GM10266 (cell line): ENCODE measurements around the gene GNG2.

Experiments
- DNase-seq: peaks from one replicate; pipeline ENCODE4 v3.0.0; 2012; ENCODE audit errors: extremely low spot score
- TF ChIP-seq, protein P1 (sequence below): IDR thresholded peaks from 2 replicates; pipeline ENCODE4 v1.5.1; 2012; ENCODE audit warnings: mild to moderate bottlenecking, low read depth; ENCODE audit not compliant: control insufficient read depth, insufficient read depth; ENCODE audit errors: missing control alignments

GNG2 gene

DNA sequence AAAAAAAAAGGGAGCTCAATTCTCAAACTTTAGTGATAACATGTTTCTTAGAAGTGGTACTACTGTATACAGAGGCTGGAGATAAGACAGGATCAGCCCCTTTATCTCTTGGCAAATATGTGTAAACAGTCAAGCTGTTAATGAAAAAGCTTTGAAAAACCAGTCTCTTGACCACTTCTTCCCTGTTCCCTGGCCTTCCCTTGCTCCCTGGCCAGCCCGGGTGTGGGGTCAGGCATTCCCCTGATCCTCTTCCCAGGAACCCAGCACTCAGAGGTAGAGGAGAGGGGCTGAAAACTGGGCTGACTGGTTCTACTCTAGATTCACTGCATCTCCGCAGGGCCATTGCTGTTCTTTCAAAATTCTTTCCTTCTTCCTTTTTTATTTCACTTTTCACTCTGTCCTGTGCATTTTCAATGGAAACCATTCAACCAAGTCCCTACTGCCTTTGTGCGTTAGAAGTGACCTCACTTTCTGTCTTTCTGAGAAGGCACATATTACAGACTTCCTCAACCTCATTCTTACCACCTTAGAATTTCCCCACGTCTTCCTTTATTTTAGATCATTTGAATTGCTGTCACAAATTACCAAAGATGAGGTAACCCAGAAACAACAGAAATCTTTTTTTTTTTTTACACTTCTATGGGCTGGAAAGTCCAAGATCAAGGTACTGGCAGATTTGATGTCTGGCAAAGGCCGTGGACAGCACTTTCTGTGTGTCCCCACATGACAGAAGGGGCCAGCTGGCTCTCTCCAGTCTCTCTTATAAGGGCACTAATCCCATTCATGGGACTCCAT lies 5.7 kb downstream of the GNG2 start:
- peak; percentile 32 for DNase-seq
- TF ChIP-seq, protein P1, sequence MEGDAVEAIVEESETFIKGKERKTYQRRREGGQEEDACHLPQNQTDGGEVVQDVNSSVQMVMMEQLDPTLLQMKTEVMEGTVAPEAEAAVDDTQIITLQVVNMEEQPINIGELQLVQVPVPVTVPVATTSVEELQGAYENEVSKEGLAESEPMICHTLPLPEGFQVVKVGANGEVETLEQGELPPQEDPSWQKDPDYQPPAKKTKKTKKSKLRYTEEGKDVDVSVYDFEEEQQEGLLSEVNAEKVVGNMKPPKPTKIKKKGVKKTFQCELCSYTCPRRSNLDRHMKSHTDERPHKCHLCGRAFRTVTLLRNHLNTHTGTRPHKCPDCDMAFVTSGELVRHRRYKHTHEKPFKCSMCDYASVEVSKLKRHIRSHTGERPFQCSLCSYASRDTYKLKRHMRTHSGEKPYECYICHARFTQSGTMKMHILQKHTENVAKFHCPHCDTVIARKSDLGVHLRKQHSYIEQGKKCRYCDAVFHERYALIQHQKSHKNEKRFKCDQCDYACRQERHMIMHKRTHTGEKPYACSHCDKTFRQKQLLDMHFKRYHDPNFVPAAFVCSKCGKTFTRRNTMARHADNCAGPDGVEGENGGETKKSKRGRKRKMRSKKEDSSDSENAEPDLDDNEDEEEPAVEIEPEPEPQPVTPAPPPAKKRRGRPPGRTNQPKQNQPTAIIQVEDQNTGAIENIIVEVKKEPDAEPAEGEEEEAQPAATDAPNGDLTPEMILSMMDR, result no peak

DNA sequence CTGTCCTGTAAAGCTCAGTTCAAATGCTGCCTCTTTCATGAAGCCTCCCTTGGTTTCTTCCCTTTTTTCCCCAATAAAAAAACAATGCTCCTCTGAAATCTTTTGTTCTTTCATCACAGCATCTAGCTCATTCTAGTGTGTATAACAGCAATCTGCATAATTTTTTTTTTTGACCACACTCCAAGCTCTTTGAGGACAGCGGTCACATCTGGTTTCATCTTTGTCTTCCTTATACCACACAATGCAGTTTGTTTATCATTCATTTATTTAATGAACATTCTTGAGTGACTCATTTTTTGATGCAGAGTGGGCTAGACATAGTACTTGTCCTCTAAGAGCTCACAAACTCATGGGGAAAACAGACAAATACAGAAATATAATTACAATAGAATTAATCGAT lies 7.3 kb downstream of the GNG2 start:
- DNase-seq, result no peak
- TF ChIP-seq, protein P1, result no peak

DNA sequence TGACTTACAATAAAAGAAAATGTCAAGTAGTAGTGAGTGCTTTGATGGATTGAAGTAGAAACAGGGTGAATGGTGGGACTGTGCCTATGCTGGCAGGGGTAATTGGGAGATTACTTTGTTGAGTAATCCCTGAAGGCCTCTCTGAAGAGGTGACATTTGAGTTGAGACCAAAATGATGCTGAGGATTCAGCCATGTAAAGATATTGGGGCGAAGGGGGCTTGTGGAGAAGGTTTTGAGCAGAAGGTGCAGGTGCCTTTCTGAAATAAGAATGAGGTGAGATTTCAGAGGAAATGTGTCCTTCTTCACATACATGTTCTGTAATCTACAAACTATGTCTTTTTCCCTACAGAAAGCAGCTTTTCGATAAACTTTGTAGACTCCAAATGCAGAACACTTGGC lies 8.0 kb downstream of the GNG2 start:
- TF ChIP-seq, protein P1, result no peak
- DNase-seq, result no peak

DNA sequence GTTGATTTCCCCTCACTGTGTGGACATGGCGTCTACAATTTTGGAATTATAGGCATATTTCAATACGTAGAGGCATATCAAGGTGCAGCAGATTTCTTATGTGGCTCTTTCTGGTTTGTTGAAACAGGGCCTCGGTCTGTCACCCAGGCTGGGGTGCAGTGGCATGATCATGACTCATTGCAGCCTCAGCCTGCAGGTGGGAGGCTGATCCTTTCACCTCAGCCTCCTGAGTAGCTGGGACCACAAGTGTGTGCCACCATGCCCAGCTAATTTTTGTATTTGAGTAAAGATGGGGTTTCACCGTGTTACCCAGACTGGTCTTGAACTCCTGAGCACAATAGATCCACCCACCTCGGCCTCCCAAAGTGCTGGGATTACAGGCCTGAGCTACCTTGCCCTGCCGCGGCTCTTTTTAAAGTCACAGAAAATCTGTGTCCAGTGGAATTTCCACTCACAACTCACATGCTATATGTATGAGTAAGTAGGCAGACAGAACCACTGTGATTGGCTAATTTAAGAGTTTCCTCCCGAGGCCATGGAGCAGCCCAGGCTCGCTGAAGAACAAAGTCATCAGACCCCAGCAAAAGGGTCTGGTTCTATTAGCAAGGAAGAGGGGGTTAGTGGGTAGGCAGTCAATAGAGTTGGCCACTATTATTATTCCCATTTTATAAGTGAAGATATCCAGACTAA lies 9.1 kb downstream of the GNG2 start:
- no peak for DNase-seq
- TF ChIP-seq, protein P1, result no peak

DNA sequence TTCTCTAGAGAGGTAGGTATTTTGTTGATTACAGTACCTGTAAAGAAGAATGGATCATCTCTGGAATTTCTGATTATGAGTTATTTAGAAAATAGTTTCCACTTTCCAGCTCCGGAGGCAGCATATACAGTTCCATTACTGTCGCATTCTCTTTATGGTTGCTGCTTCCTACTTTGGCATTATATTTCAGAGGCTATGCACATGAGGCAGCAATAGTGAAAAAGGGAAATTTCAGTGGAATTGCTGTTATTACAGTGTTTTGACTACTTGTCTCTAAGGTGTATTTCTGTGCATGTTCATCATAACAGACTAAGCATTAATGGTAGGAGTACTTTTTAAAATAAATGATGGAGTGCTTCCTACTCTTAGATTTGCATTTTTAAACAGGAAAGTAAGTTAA lies 10.2 kb downstream of the GNG2 start:
- DNase-seq, result no peak
- TF ChIP-seq, protein P1, result no peak

DNA sequence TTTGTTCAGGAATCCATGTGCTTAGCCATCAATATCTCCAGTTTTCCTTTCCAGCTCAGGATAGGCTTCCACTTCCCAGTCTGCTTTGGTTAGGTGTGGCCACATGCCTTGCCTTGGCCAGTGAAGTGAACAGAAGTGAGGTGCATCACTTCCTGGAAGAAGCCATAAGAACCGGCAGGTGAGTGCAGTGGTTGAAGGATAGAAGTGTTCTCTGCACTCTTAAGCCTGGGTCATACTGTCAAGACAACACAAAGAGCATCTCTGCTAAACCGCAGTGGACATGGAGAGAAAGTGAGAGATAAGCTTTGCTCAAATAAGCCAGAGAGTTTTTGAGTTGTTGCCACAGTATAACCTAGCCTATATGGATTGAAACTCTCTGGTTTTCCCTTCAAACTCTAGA lies 11.4 kb downstream of the GNG2 start:
- no peak for DNase-seq
- TF ChIP-seq, protein P1, result no peak

DNA sequence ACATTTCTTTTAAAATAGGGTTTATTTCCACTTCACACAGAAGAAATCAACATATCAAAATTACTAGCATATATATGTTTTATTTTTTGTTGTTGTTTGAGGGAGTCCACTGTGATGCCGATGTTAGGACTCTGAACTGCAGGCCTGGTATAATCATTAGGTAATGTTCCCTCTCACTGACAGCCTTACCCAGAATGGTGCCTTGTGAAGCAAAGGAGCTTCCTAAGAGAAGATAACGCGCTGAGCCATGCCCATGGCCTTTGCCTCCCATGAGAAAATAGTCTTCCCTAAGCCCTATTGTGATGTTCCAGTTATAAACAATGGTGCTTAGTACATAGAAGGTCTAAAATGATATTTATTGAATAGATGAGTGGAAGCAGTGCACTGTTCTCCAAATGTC lies 12.0 kb downstream of the GNG2 start:
- DNase-seq, result no peak
- TF ChIP-seq, protein P1, result no peak
